ENCODE measurements around the gene METTL3. TPM values are rescaled to one million over a fixed set of nuclear protein-coding genes. Genes with fewer than 3 reads are reported as not detected.

The METTL3 gene
- total and polyA plus RNA-seq, 2 of the 8 experiments (the other 6 are each of a cell fraction or from before 2014, with no cell fraction given), result 103 to 144 TPM

DNA sequence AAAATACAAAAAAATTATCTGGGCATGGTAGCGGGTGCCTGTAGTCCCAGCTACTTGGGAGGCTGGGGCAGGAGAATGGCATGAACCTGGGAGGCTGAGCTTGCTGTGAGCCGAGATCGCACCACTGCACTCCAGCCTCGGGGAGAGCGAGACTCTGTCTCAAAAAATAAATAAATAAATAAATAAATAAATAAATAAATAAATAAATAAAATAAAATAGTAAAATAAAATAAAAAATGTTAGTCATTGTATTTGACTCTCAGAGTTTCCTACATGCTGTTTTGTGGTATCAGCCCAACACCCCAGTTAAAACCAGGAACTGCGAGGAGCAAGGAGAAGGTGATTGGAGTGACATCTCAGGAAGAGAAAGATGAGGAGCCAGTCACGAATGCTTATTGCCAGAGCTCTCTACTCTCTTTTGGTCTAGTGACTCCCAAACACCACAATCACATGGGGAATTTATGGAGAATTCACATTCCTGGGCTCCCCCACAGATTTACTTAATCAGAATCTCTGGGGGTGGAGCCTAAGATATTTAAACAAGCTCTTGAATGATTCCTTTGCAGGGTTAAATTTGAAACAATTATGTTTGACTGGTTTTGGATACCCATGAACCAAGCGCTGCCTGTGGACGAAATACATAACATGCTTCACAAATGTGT is 30.4 kb upstream of the METTL3 start:
- CTCF ChIA-PET (ENCODE audit: partially characterized antibody), result interaction anchor here (2.1 kb wide), 1 partner anchor 43 kb away, joined by 7 read pairs; no protein-coding TSS in a partner anchor
- WGBS, 2 experiments (ENCODE audit: extremely low coverage in 1 of 2, insufficient coverage in 1 of 2, insufficient read length in 1 of 2, insufficient replicate concordance in 2 of 2, low coverage in 1 of 2, low lambda C conversion rate in 2 of 2, missing lambda C conversion rate in 1 of 2), result 88% methylated on average over 9 of the region's 9 CpGs; no CpG with 5 or more reads in 1 of the 2 experiments

More for the DNA sequence above, 30.4 kb upstream of the METTL3 start:
- no peaks in the 10 kb centered on the region for H3K27me3 ChIP-seq (replicated peaks in 1 of 4; ENCODE audit: control insufficient read depth in 3 of 4, extremely low read depth in 1 of 4, insufficient read depth in 3 of 4, low read length in 3 of 4)
- no peak overlapping the region for H3K4me3 ChIP-seq (ENCODE audit: extremely low read depth in 1 of 4, insufficient read depth in 2 of 4, low read depth in 3 of 4, low read length in 4 of 4)
- no peak overlapping the region for H3K56ac ChIP-seq (replicated peaks; ENCODE audit: insufficient read length, low read depth, low read length)
- no peaks in the 10 kb centered on the region for H3K79me1 ChIP-seq (ENCODE audit: low read depth, low read length)
- FAIRE-seq (peak; percentile 28), DNase-seq (ENCODE audit: low read depth in 1 of 2, low spot score in 2 of 2) (no peak)
- no peak overlapping the region for H3K18ac ChIP-seq (ENCODE audit: extremely low read depth, low read length)
- H3K36me3 ChIP-seq (ENCODE audit: control insufficient read depth in 2 of 4, insufficient read depth in 4 of 4, low read length in 3 of 4), result no peaks in the 10 kb centered on the region
- no peak overlapping the region for H4K91ac ChIP-seq (replicated peaks; ENCODE audit: insufficient read length, low read length)
- H2BK12ac ChIP-seq (ENCODE audit: low read depth, low read length), result peak overlapping the region; percentile 69; the same call in 1 of the 2 replicates
- no peak overlapping the region for H4K8ac ChIP-seq (ENCODE audit: extremely low read depth, insufficient read depth, low read length)
- no peaks in the 10 kb centered on the region for H4K20me1 ChIP-seq (replicated peaks in 1 of 2; ENCODE audit: control insufficient read depth in 1 of 2, insufficient read depth in 2 of 2, low read length in 2 of 2)
- H2AFZ ChIP-seq (ENCODE audit: low read length), result no peak overlapping the region
- H3K4ac ChIP-seq (replicated peaks; ENCODE audit: insufficient read length, low read depth, low read length), result peak overlapping the region; percentile 66
- POLR2A ChIA-PET (ENCODE audit: partially characterized antibody), result interaction anchor here (1.0 to 32.5 kb wide), 6 partner anchors 12 to 275 kb away, joined by 3 to 769 read pairs (median 6); partner anchors contain the start of genes METTL3 and SALL2
- H2AK5ac ChIP-seq (ENCODE audit: low read depth, low read length), result no peak overlapping the region; the same call in 1 of the 2 replicates
- no peak overlapping the region for H3K4me2 ChIP-seq (ENCODE audit: insufficient read depth in 1 of 2, low read depth in 2 of 2, low read length in 2 of 2)
- TF ChIP-seq TEAD4 (IDR thresholded peaks at IDR 0.05; ENCODE audit: low read depth, low read length) (peak; percentile 56; the same call in 1 of the 2 replicates), POLR2AphosphoS5 (IDR thresholded peaks at IDR 0.05; ENCODE audit: low read depth, low read length) (no peak)
- no peak overlapping the region for H3K14ac ChIP-seq (ENCODE audit: insufficient read length)
- H2BK20ac ChIP-seq (ENCODE audit: low read length), result no peak overlapping the region
- no peak overlapping the region for H3K23ac ChIP-seq (ENCODE audit: insufficient read length)
- H4K5ac ChIP-seq (ENCODE audit: insufficient read length, low read depth, low read length), result peak overlapping the region; percentile 70
- H3K79me2 ChIP-seq (ENCODE audit: control insufficient read depth in 1 of 2, insufficient read depth in 2 of 2, low read length in 2 of 2), result peaks cover 3 to 24% of the 10 kb centered on the region in 2 experiments; a peak in 3 of 4 replicates
- no peaks in the 10 kb centered on the region; the same call in none of the 2 replicates for H3K23me2 ChIP-seq (ENCODE audit: low read depth, low read length)
- peak overlapping the region; percentile 54; the same call in 1 of the 2 replicates for H2BK5ac ChIP-seq (ENCODE audit: low read depth, low read length)
- peaks cover 0 to 18% (median 16%) of the 10 kb centered on the region in 4 experiments; a peak in 5 of 7 replicates for H3K4me1 ChIP-seq (replicated peaks in 1 of 4; ENCODE audit: control insufficient read depth in 3 of 4, insufficient read depth in 4 of 4, low read length in 3 of 4)
- H2BK15ac ChIP-seq (ENCODE audit: low read length), result no peak overlapping the region
- H3K9ac ChIP-seq (replicated peaks in 1 of 4; ENCODE audit: extremely low read depth in 1 of 4, low read depth in 3 of 4, low read length in 3 of 4), result no peak overlapping the region
- no peak overlapping the region for H2BK120ac ChIP-seq (replicated peaks; ENCODE audit: low read depth, low read length)
- H3K27ac ChIP-seq (ENCODE audit: low read depth, low read length), result no peak overlapping the region
- 0 out of 4 replicates have a peak, but pooled peaks cover 0 to under 1% of the 10 kb centered on the region in 2 experiments for H3K9me3 ChIP-seq (ENCODE audit: insufficient read depth in 2 of 2, low read depth in 1 of 2, low read length in 1 of 2)
